H1 (cell line): ENCODE data around the gene SCAPER. TPM values are rescaled to one million over a fixed set of nuclear protein-coding genes. Genes with fewer than 3 reads are reported as not detected.

Experiments used
- CTCF ChIA-PET: fragments of 300-600 bp; sonication (Branson Sonifier 250); formaldehyde crosslinking; loops from one replicate; lab custom pipeline; 2021; ENCODE audit not compliant: partially characterized antibody; lab: Charles Lee
- POLR2A ChIA-PET: fragments of 300-600 bp; sonication (Branson Sonifier 250); formaldehyde crosslinking; loops from one replicate; lab custom pipeline; 2021; ENCODE audit warnings: inconsistent platforms; ENCODE audit not compliant: partially characterized antibody; lab: Charles Lee
- DNase-seq, 2 experiments: peaks; one replicate each; pipeline versions ENCODE4 v3.0.0 to v3.0.0-alpha.2; 2010 to 2022; ENCODE audit warnings: low spot score in 2 of 2, low read depth in 1 of 2, mixed read lengths in 1 of 2
- FAIRE-seq: peaks from 2 replicates; lab custom pipeline; 2011; peaks lifted over from hg19 to GRCh38; lab: Jason Lieb, UNC
- H2AFZ ChIP-seq: 2 replicates; pipeline ENCODE4 v1.8.1; 2012; ENCODE audit warnings: low read length, inconsistent platforms
- H2AK5ac ChIP-seq: 2 replicates; pipeline ENCODE4 v1.6.1; 2013; ENCODE audit warnings: low read depth, low read length
- H2BK120ac ChIP-seq: replicated peaks from 2 replicates; pipeline ENCODE3; 2013; ENCODE audit warnings: low read depth, low read length, inconsistent platforms
- H2BK12ac ChIP-seq: 2 replicates; pipeline ENCODE4 v1.6.1; 2013; ENCODE audit warnings: low read depth, low read length
- H2BK15ac ChIP-seq: 2 replicates; pipeline ENCODE4 v1.6.1; 2013; ENCODE audit warnings: low read length
- H2BK20ac ChIP-seq: 2 replicates; pipeline ENCODE4 v1.6.1; 2013; ENCODE audit warnings: low read length
- H2BK5ac ChIP-seq: 2 replicates; pipeline ENCODE4 v1.6.1; 2013; ENCODE audit warnings: low read depth, low read length
- H3K14ac ChIP-seq: 2 replicates; pipeline ENCODE4 v1.6.1; 2013; ENCODE audit warnings: inconsistent platforms; ENCODE audit not compliant: insufficient read length
- H3K18ac ChIP-seq: 2 replicates; pipeline ENCODE4 v1.6.1; 2013; ENCODE audit warnings: low read length; ENCODE audit errors: extremely low read depth
- H3K23ac ChIP-seq: 2 replicates; pipeline ENCODE4 v1.6.1; 2013; ENCODE audit warnings: inconsistent platforms; ENCODE audit not compliant: insufficient read length
- H3K23me2 ChIP-seq: 2 replicates; pipeline ENCODE4 v1.6.1; 2013; ENCODE audit warnings: low read depth, low read length
- H3K27ac ChIP-seq: 2 replicates; pipeline ENCODE4 v1.6.1; 2011; ENCODE audit warnings: low read depth, low read length, inconsistent platforms
- H3K27me3 ChIP-seq, 4 experiments: replicated peaks in 1 of 4; 1 replicate in 1 of 4; 2 replicates in 3 of 4; pipeline versions ENCODE4 v1.6.1 to v1.8.1; 2011 to 2013; ENCODE audit warnings: low read length in 3 of 4, mild to moderate bottlenecking in 3 of 4, inconsistent platforms in 2 of 4, mixed read lengths in 2 of 4, moderate library complexity in 1 of 4; ENCODE audit not compliant: control insufficient read depth in 3 of 4, insufficient read depth in 3 of 4; ENCODE audit errors: extremely low read depth in 1 of 4
- H3K36me3 ChIP-seq, 4 experiments: 2 replicates each; pipeline versions ENCODE4 v1.6.1 to v1.8.1; 2011 to 2013; ENCODE audit warnings: mild to moderate bottlenecking in 4 of 4, low read length in 3 of 4, moderate library complexity in 2 of 4, control low read depth in 1 of 4, inconsistent platforms in 1 of 4; ENCODE audit not compliant: insufficient read depth in 4 of 4, control insufficient read depth in 2 of 4
- H3K4ac ChIP-seq: replicated peaks from 2 replicates; pipeline ENCODE3; 2013; ENCODE audit warnings: low read length, low read depth, mixed read lengths, inconsistent platforms; ENCODE audit not compliant: insufficient read length
- H3K4me1 ChIP-seq, 4 experiments: replicated peaks in 1 of 4; 1 replicate in 1 of 4; 2 replicates in 3 of 4; pipeline versions ENCODE4 v1.6.1 to v1.8.1; 2011 to 2013; ENCODE audit warnings: low read length in 3 of 4, inconsistent platforms in 2 of 4, mixed read lengths in 1 of 4; ENCODE audit not compliant: insufficient read depth in 4 of 4, control insufficient read depth in 3 of 4
- H3K4me2 ChIP-seq, 2 experiments: 2 replicates each; pipeline versions ENCODE4 v1.6.1 to v1.8.1; 2011 to 2013; ENCODE audit warnings: low read depth in 2 of 2, low read length in 2 of 2, control low read depth in 1 of 2, inconsistent platforms in 1 of 2, mild to moderate bottlenecking in 1 of 2; ENCODE audit not compliant: insufficient read depth in 1 of 2
- H3K4me3 ChIP-seq, 4 experiments: fragments of 200-600, 300-600 bp in 1 of 4; sonication (generic), shearing (Covaris generic), sonication (Bioruptor Twin) in 1 of 4; 2 replicates each; pipeline versions ENCODE4 v1.5.1 to v1.8.1; 2011 to 2016; ENCODE audit warnings: low read length in 4 of 4, low read depth in 3 of 4, control low read depth in 2 of 4, inconsistent platforms in 2 of 4, mild to moderate bottlenecking in 2 of 4, mixed read lengths in 1 of 4, moderate library complexity in 1 of 4; ENCODE audit not compliant: insufficient read depth in 2 of 4; ENCODE audit errors: extremely low read depth in 1 of 4
- H3K56ac ChIP-seq: replicated peaks from 2 replicates; pipeline ENCODE3; 2013; ENCODE audit warnings: low read depth, mild to moderate bottlenecking, mixed read lengths, low read length, inconsistent platforms; ENCODE audit not compliant: insufficient read length
- H3K79me1 ChIP-seq: 2 replicates; pipeline ENCODE4 v1.6.1; 2013; ENCODE audit warnings: low read depth, low read length, control low read depth
- H3K79me2 ChIP-seq, 2 experiments: 2 replicates each; pipeline versions ENCODE4 v1.6.1 to v1.8.1; 2012 to 2013; ENCODE audit warnings: low read length in 2 of 2, mild to moderate bottlenecking in 2 of 2, inconsistent platforms in 1 of 2; ENCODE audit not compliant: insufficient read depth in 2 of 2, control insufficient read depth in 1 of 2
- H3K9ac ChIP-seq, 4 experiments: replicated peaks in 1 of 4; 1 replicate in 1 of 4; 2 replicates in 3 of 4; pipeline versions ENCODE4 v1.6.1 to v1.8.1; 2011 to 2013; ENCODE audit warnings: low read depth in 3 of 4, low read length in 3 of 4, control low read depth in 2 of 4, mild to moderate bottlenecking in 2 of 4, moderate library complexity in 2 of 4, inconsistent platforms in 1 of 4; ENCODE audit errors: extremely low read depth in 1 of 4
- H3K9me3 ChIP-seq, 2 experiments: 2 replicates each; pipeline versions ENCODE4 v1.6.1 to v1.8.1; 2012 to 2013; ENCODE audit warnings: mild to moderate bottlenecking in 2 of 2, moderate library complexity in 2 of 2, control low read depth in 1 of 2, inconsistent platforms in 1 of 2, low read depth in 1 of 2, low read length in 1 of 2, mixed read lengths in 1 of 2; ENCODE audit not compliant: insufficient read depth in 2 of 2
- H4K20me1 ChIP-seq, 2 experiments: replicated peaks in 1 of 2; 2 replicates each; pipeline versions ENCODE3 to v1.8.1; 2011 to 2013; ENCODE audit warnings: inconsistent platforms in 2 of 2, low read length in 2 of 2, mild to moderate bottlenecking in 1 of 2; ENCODE audit not compliant: insufficient read depth in 2 of 2, control insufficient read depth in 1 of 2
- H4K5ac ChIP-seq: 2 replicates; pipeline ENCODE4 v1.6.1; 2013; ENCODE audit warnings: low read length, low read depth, mixed read lengths, inconsistent platforms; ENCODE audit not compliant: insufficient read length
- H4K8ac ChIP-seq: 2 replicates; pipeline ENCODE4 v1.8.0; 2013; ENCODE audit warnings: mild to moderate bottlenecking, moderate library complexity, low read length, inconsistent platforms; ENCODE audit not compliant: insufficient read depth; ENCODE audit errors: extremely low read depth
- H4K91ac ChIP-seq: replicated peaks from 2 replicates; pipeline ENCODE3; 2013; ENCODE audit warnings: low read length, mixed read lengths, inconsistent platforms; ENCODE audit not compliant: insufficient read length
- ATF3 ChIP-seq: IDR thresholded peaks from 2 replicates; pipeline ENCODE4 v1.6.1; 2011; ENCODE audit warnings: low read depth, mild to moderate bottlenecking, low read length; ENCODE audit not compliant: insufficient read depth
- CREB1 ChIP-seq: IDR thresholded peaks from 2 replicates; pipeline ENCODE4 v1.6.1; 2012; ENCODE audit warnings: inconsistent platforms
- EGR1 ChIP-seq: IDR thresholded peaks from 2 replicates; pipeline ENCODE4 v1.6.1; 2011; ENCODE audit warnings: low read depth, low read length, borderline replicate concordance
- HDAC6 ChIP-seq: IDR thresholded peaks from one replicate; pipeline ENCODE4 v1.7.1; 2012; ENCODE audit warnings: low read depth, mild to moderate bottlenecking, inconsistent platforms, low read length, moderate library complexity
- NANOG ChIP-seq: IDR thresholded peaks from 2 replicates; pipeline ENCODE4 v1.6.1; 2011; ENCODE audit warnings: low read length, low read depth, mild to moderate bottlenecking, inconsistent platforms; ENCODE audit not compliant: insufficient read depth, poor library complexity, severe bottlenecking
- POLR2A ChIP-seq, 2 experiments: IDR thresholded peaks; 1 replicate in 1 of 2; 2 replicates in 1 of 2; pipeline ENCODE4 v1.6.1; 2011; ENCODE audit warnings: low read depth in 2 of 2, low read length in 2 of 2, mild to moderate bottlenecking in 2 of 2; ENCODE audit errors: control extremely low read depth in 1 of 2
- SP1 ChIP-seq: IDR thresholded peaks from 2 replicates; pipeline ENCODE4 v1.6.1; 2011; ENCODE audit warnings: low read depth, low read length
- SUZ12 ChIP-seq: fragments of 200-600 bp; sonication (generic); IDR thresholded peaks from 2 replicates; pipeline ENCODE4 v1.6.1; 2012; ENCODE audit warnings: mild to moderate bottlenecking, inconsistent platforms, low read length, moderate library complexity, mixed read lengths
- TAF1 ChIP-seq: IDR thresholded peaks from 2 replicates; pipeline ENCODE4 v1.6.1; 2011; ENCODE audit warnings: mild to moderate bottlenecking, low read depth, low read length
- TBP ChIP-seq: IDR thresholded peaks from 2 replicates; pipeline ENCODE4 v1.6.1; 2011; ENCODE audit warnings: low read depth, low read length, improper control_type of control experiment
- TCF12 ChIP-seq: IDR thresholded peaks from 2 replicates; pipeline ENCODE4 v1.6.1; 2011; ENCODE audit warnings: low read depth, mild to moderate bottlenecking, low read length
- TEAD4 ChIP-seq: IDR thresholded peaks from 2 replicates; pipeline ENCODE4 v1.6.1; 2012; ENCODE audit warnings: low read depth, low read length, inconsistent platforms, mixed read lengths
- ZNF274 ChIP-seq: IDR thresholded peaks from 2 replicates; pipeline ENCODE4 v1.7.0; 2012; ENCODE audit warnings: low read length, borderline replicate concordance; ENCODE audit errors: extremely low read depth
- WGBS, 2 experiments: shearing (Covaris generic) in 1 of 2; methylation state at CpG; one replicate each; pipeline versions ENCODE4 v1.1.6 to v1.1.7; 2013 to 2015; ENCODE audit warnings: low lambda C conversion rate in 2 of 2, mixed read lengths in 2 of 2, inconsistent platforms in 1 of 2, low coverage in 1 of 2, missing lambda C conversion rate in 1 of 2; ENCODE audit not compliant: insufficient replicate concordance in 2 of 2, insufficient coverage in 1 of 2, insufficient read length in 1 of 2; ENCODE audit errors: extremely low coverage in 1 of 2, missing lambda C conversion rate in 1 of 2; 5-methylcytosine and 5-hydroxymethylcytosine counted together
- polyA plus RNA-seq, 7 experiments: library from polyadenylated mRNA; depleted of rRNA in 3 of 7; stranded (reverse) in 5 of 7; unstranded in 2 of 7; fragments of >200 nt in 5 of 7; fragments of 200-250 nt in 2 of 7; gene quantifications; 1 replicate in 5 of 7; 2 replicates in 1 of 7; 4 replicates in 1 of 7; pipeline versions ENCODE4 v1.2.1 to v1.2.3, GENCODE V29; 2011 to 2013; ENCODE audit warnings: missing spikeins in 2 of 7, mixed read lengths in 2 of 7
- total RNA-seq: library from RNA; stranded (reverse); fragmentation: NEBNext Ultra II Directional; extraction: Animal tissue kit (Norgen Biotek cat#: 25700); gene quantifications from 2 replicates; pipeline ENCODE4 v1.2.1, GENCODE V29; 2021

The SCAPER gene
- total and polyA plus RNA-seq, 2 of the 8 experiments (the other 6 are each of a cell fraction or from before 2014, with no cell fraction given) = 1.6 to 6.8 TPM

GRCh38 chr15:76321602-76322001 is 583.5 kb downstream of the SCAPER start:
- peaks cover 0 to 3% (median 0%) of the 10 kb centered on the region in 4 experiments; a peak in 2 of 7 replicates for H3K4me1 ChIP-seq
- H3K14ac ChIP-seq = no peak overlapping the region
- no peak overlapping the region for H2BK15ac ChIP-seq
- no peak overlapping the region for H2BK5ac ChIP-seq
- H3K23me2 ChIP-seq = 0 out of 2 replicates have a peak, but pooled peaks cover under 1% of the 10 kb centered on the region
- H3K4ac ChIP-seq = no peak overlapping the region
- no peaks in the 10 kb centered on the region for H3K36me3 ChIP-seq
- no peak overlapping the region for H2AFZ ChIP-seq
- H3K4me3 ChIP-seq = no peak overlapping the region
- no peak overlapping the region for H2BK20ac ChIP-seq
- no peak overlapping the region for H3K9ac ChIP-seq
- no peak overlapping the region for H4K91ac ChIP-seq
- DNase-seq = no peak
- no peaks in the 10 kb centered on the region for H3K27me3 ChIP-seq
- ChIA-PET POLR2A (interaction anchor here (0.7 kb wide), 1 partner anchor 26 kb away, joined by 3 read pairs; no protein-coding TSS in a partner anchor), CTCF (interaction anchor here (0.6 to 2.3 kb wide), 4 partner anchors 9 to 99 kb away, joined by 3 to 10 read pairs (median 4); partner anchors contain the start of gene ETFA)
- H4K20me1 ChIP-seq = no peaks in the 10 kb centered on the region
- no peak overlapping the region for H3K4me2 ChIP-seq
- TF ChIP-seq NANOG = no peak
- TF ChIP-seq TAF1 = no peak
- TF ChIP-seq SP1 = no peak
- TF ChIP-seq ZNF274 = no peak
- TF ChIP-seq CREB1 = no peak
- TF ChIP-seq TCF12 = no peak
- TF ChIP-seq EGR1 = no peak
- no peak for TF ChIP-seq HDAC6
- no peak for TF ChIP-seq TEAD4
- TF ChIP-seq TBP = no peak
- no peak for TF ChIP-seq POLR2A (IDR thresholded peaks at IDR 0.05; ENCODE audit: control extremely low read depth in 1 of 2, low read depth in 2 of 2, low read length in 2 of 2)
- TF ChIP-seq ATF3 = no peak
- TF ChIP-seq SUZ12 = no peak
- no peak overlapping the region for H4K5ac ChIP-seq
- no peak overlapping the region for H4K8ac ChIP-seq
- no peaks in the 10 kb centered on the region for H3K79me1 ChIP-seq
- H2BK120ac ChIP-seq = no peak overlapping the region
- no peak overlapping the region for H3K18ac ChIP-seq
- H3K23ac ChIP-seq = no peak overlapping the region
- no peak for FAIRE-seq
- H3K9me3 ChIP-seq = no peaks in the 10 kb centered on the region
- no peak overlapping the region for H2AK5ac ChIP-seq
- no peak overlapping the region for H3K27ac ChIP-seq
- no peak overlapping the region for H2BK12ac ChIP-seq
- no peaks in the 10 kb centered on the region for H3K79me2 ChIP-seq
- WGBS, 2 experiments = 86% methylated on average over 5 of the region's 5 CpGs; no CpG with 5 or more reads in 1 of the 2 experiments
- no peak overlapping the region for H3K56ac ChIP-seq
